Measurements from ENCODE around the gene USP12.

USP12 gene

GRCh38 chr13:27053902-27054595 is 117.6 kb downstream of the USP12 start:
- TF ChIP-seq PKNOX1 (IDR thresholded peaks at IDR 0.05): no peak
- TF ChIP-seq SUZ12 (IDR thresholded peaks at IDR 0.05): no peak
- TF ChIP-seq FOXA1 (IDR thresholded peaks at IDR 0.05): no peak
- TF ChIP-seq CTBP1 (IDR thresholded peaks at IDR 0.05; ENCODE audit: borderline replicate concordance): no peak
- TF ChIP-seq SP1 (IDR thresholded peaks at IDR 0.05): no peak
- TF ChIP-seq TARDBP (IDR thresholded peaks at IDR 0.05): no peak
- TF ChIP-seq BHLHE40 (IDR thresholded peaks at IDR 0.05; ENCODE audit: borderline replicate concordance): no peak
- no peak for TF ChIP-seq L3MBTL2 (conservative IDR thresholded peaks at IDR 0.05)
- no peak for TF ChIP-seq ELF4 (IDR thresholded peaks at IDR 0.05)
- no peak for TF ChIP-seq FOXM1 (IDR thresholded peaks at IDR 0.05; ENCODE audit: borderline replicate concordance)
- TF ChIP-seq LEF1 (IDR thresholded peaks at IDR 0.05; ENCODE audit: borderline replicate concordance): no peak
- no peak for TF ChIP-seq HDGF (IDR thresholded peaks at IDR 0.05; ENCODE audit: borderline replicate concordance)
- TF ChIP-seq NFRKB (IDR thresholded peaks at IDR 0.05): no peak
- no peak for TF ChIP-seq ZNF384 (IDR thresholded peaks at IDR 0.05)
- ChIA-PET CTCF (no interaction called here), POLR2A (no interaction called here)
- no peak for DNase-seq (ENCODE audit: extremely low spot score)

- no peak for DNase-seq (ENCODE audit: extremely low spot score)
- ChIA-PET POLR2A (no interaction called here), CTCF (no interaction called here)
- TF ChIP-seq FOXM1 (IDR thresholded peaks at IDR 0.05; ENCODE audit: borderline replicate concordance) (no peak), PKNOX1 (IDR thresholded peaks at IDR 0.05) (peak; percentile 65; the same call in 1 of the 2 replicates)
These were observed 118.3 kb downstream of the USP12 start for GRCh38 chr13:27053210-27053884.

- TF ChIP-seq FOXA1 (IDR thresholded peaks at IDR 0.05) (no peak), FOXK2 (IDR thresholded peaks at IDR 0.05) (no peak), NFRKB (IDR thresholded peaks at IDR 0.05) (no peak), ARNT (IDR thresholded peaks at IDR 0.05) (no peak)
- POLR2A ChIA-PET: no interaction called here
- CTCF ChIA-PET: no interaction called here
- no peak for DNase-seq (ENCODE audit: extremely low spot score)
These were observed 118.9 kb downstream of the USP12 start for GRCh38 chr13:27052551-27053208.

GRCh38 chr13:27047081-27047480 is 124.5 kb downstream of the USP12 start:
- CTCF ChIA-PET: no interaction called here

GRCh38 chr13:27044837-27045570 is 126.6 kb downstream of the USP12 start:
- DNase-seq (ENCODE audit: extremely low spot score): no peak
- POLR2A ChIA-PET: no interaction called here
- CTCF ChIA-PET: interaction anchor here (0.6 kb wide), 1 partner anchor 88 kb away, joined by 3 read pairs; no protein-coding TSS in a partner anchor
- no peak for TF ChIP-seq LEF1 (IDR thresholded peaks at IDR 0.05; ENCODE audit: borderline replicate concordance)
- no peak for TF ChIP-seq ELF4 (IDR thresholded peaks at IDR 0.05)
- no peak for TF ChIP-seq FOXA1 (IDR thresholded peaks at IDR 0.05)

More at GRCh38 chr13:27047081-27047480, 124.5 kb downstream of the USP12 start:
- TF ChIP-seq SUZ12 (IDR thresholded peaks at IDR 0.05) (no peak), NFRKB (IDR thresholded peaks at IDR 0.05) (no peak), FOXK2 (IDR thresholded peaks at IDR 0.05) (no peak), ARNT (IDR thresholded peaks at IDR 0.05) (no peak), LEF1 (IDR thresholded peaks at IDR 0.05; ENCODE audit: borderline replicate concordance) (no peak), PKNOX1 (IDR thresholded peaks at IDR 0.05) (no peak), ZNF384 (IDR thresholded peaks at IDR 0.05) (no peak), ELF4 (IDR thresholded peaks at IDR 0.05) (no peak), FOXA1 (IDR thresholded peaks at IDR 0.05) (no peak), TARDBP (IDR thresholded peaks at IDR 0.05) (no peak), HDGF (IDR thresholded peaks at IDR 0.05; ENCODE audit: borderline replicate concordance) (no peak), L3MBTL2 (conservative IDR thresholded peaks at IDR 0.05) (no peak), FOXM1 (IDR thresholded peaks at IDR 0.05; ENCODE audit: borderline replicate concordance) (no peak)
- DNase-seq (ENCODE audit: extremely low spot score): no peak
- POLR2A ChIA-PET: interaction anchor here (0.9 kb wide), 1 partner anchor 11 kb away, joined by 3 read pairs; no protein-coding TSS in a partner anchor

GRCh38 chr13:27043013-27043412 is 128.6 kb downstream of the USP12 start:
- TF ChIP-seq SUZ12 (IDR thresholded peaks at IDR 0.05): no peak
- TF ChIP-seq FOXM1 (IDR thresholded peaks at IDR 0.05; ENCODE audit: borderline replicate concordance): no peak
- TF ChIP-seq ELF4 (IDR thresholded peaks at IDR 0.05): no peak
- TF ChIP-seq PKNOX1 (IDR thresholded peaks at IDR 0.05): no peak
- TF ChIP-seq ARNT (IDR thresholded peaks at IDR 0.05): no peak
- no peak for TF ChIP-seq NFRKB (IDR thresholded peaks at IDR 0.05)
- no peak for TF ChIP-seq TARDBP (IDR thresholded peaks at IDR 0.05)
- TF ChIP-seq HDGF (IDR thresholded peaks at IDR 0.05; ENCODE audit: borderline replicate concordance): no peak
- no peak for TF ChIP-seq ZNF384 (IDR thresholded peaks at IDR 0.05)
- no peak for TF ChIP-seq L3MBTL2 (conservative IDR thresholded peaks at IDR 0.05)
- TF ChIP-seq FOXA1 (IDR thresholded peaks at IDR 0.05): no peak
- no peak for TF ChIP-seq CTBP1 (IDR thresholded peaks at IDR 0.05; ENCODE audit: borderline replicate concordance)
- ChIA-PET POLR2A (no interaction called here), CTCF (no interaction called here)
- no peak for DNase-seq (ENCODE audit: extremely low spot score)

Data from HEK293T (cell line).